Neural cell (in vitro differentiated cells): ENCODE data around the gene DIPK1C. TPM values are rescaled to one million over a fixed set of nuclear protein-coding genes. Genes with fewer than 3 reads are reported as not detected.
"Not testable (repeated sequence)": the region's sequence is repeated elsewhere in the genome, so short reads cannot be mapped to it uniquely, and the experiment has no call there.

Experiments used
- H2AFZ ChIP-seq: fragments of 200-600, 300-800 bp; sonication (generic), shearing (Covaris generic); 2 replicates; pipeline ENCODE4 v1.6.0; 2014; ENCODE audit warnings: low read depth, mild to moderate bottlenecking, antibody characterized with exemption, low read length, moderate library complexity
- H3F3A ChIP-seq: fragments of 200-600 bp; shearing (Covaris generic); 2 replicates; pipeline ENCODE4 v1.6.1; 2016; ENCODE audit warnings: mild to moderate bottlenecking, moderate library complexity, mixed read lengths, antibody characterized with exemption, low read length; ENCODE audit not compliant: insufficient read depth, poor library complexity, severe bottlenecking
- H3K27ac ChIP-seq: fragments of 200-600, 300-800 bp; sonication (generic), shearing (Covaris generic); 2 replicates; pipeline ENCODE4 v1.5.1; 2014; ENCODE audit warnings: mild to moderate bottlenecking, low read length, moderate library complexity
- H3K27me3 ChIP-seq: fragments of 300-800, 200-600 bp; sonication (generic), shearing (Covaris generic); 2 replicates; pipeline ENCODE4 v1.6.0; 2014; ENCODE audit warnings: mild to moderate bottlenecking, low read depth, low read length, moderate library complexity; ENCODE audit not compliant: insufficient read depth
- H3K36me3 ChIP-seq: fragments of 300-800, 200-600 bp; sonication (generic), shearing (Covaris generic); 2 replicates; pipeline ENCODE4 v1.5.1; 2014; ENCODE audit warnings: mild to moderate bottlenecking, antibody characterized with exemption, low read length, moderate library complexity; ENCODE audit not compliant: insufficient read depth
- H3K4me2 ChIP-seq: fragments of 300-800, 200-600 bp; sonication (generic), shearing (Covaris generic); 2 replicates; pipeline ENCODE4 v1.6.0; 2014; ENCODE audit warnings: mild to moderate bottlenecking, low read length
- H3K4me3 ChIP-seq: fragments of 300-800, 200-600 bp; sonication (generic), shearing (Covaris generic); 2 replicates; pipeline ENCODE4 v1.5.1; 2014; ENCODE audit warnings: mild to moderate bottlenecking, low read length, moderate library complexity
- H3K79me2 ChIP-seq: fragments of 200-600 bp; shearing (Covaris generic); replicated peaks from 2 replicates; pipeline ENCODE4 v1.6.0; 2014; ENCODE audit warnings: mild to moderate bottlenecking, low read length, moderate library complexity; ENCODE audit not compliant: insufficient read depth
- H3K9ac ChIP-seq: fragments of 300-800, 200-600 bp; sonication (generic), shearing (Covaris generic); 2 replicates; pipeline ENCODE4 v1.6.1; 2016; ENCODE audit warnings: mild to moderate bottlenecking, low read length, mixed read lengths
- H3K9me2 ChIP-seq: fragments of 200-600 bp; shearing (Covaris generic); 2 replicates; pipeline ENCODE4 v1.6.1; 2016; ENCODE audit warnings: mild to moderate bottlenecking, low read length, mixed read lengths; ENCODE audit not compliant: insufficient read depth
- H3K9me3 ChIP-seq: fragments of 200-600, 300-800 bp; sonication (generic), shearing (Covaris generic); 2 replicates; pipeline ENCODE4 v1.6.1; 2016; ENCODE audit warnings: mild to moderate bottlenecking, mixed run types, low read length, moderate library complexity, mixed read lengths
- H4K20me1 ChIP-seq: fragments of 200-600 bp; shearing (Covaris generic); 2 replicates; pipeline ENCODE4 v1.6.1; 2016; ENCODE audit warnings: mild to moderate bottlenecking, mixed run types; ENCODE audit not compliant: insufficient read depth
- EP300 ChIP-seq: fragments of 450-650 bp; conservative IDR thresholded peaks from 2 replicates; pipeline ENCODE4 v1.6.1; 2014; ENCODE audit warnings: antibody characterized with exemption, mild to moderate bottlenecking, moderate library complexity; ENCODE audit not compliant: poor library complexity, severe bottlenecking
- EZH2 ChIP-seq: fragments of 200-600, 300-800 bp; shearing (Covaris generic), sonication (generic); IDR thresholded peaks from 2 replicates; pipeline ENCODE4 v1.6.1; 2014; ENCODE audit warnings: antibody characterized with exemption, low read length, borderline replicate concordance, mild to moderate bottlenecking; ENCODE audit not compliant: insufficient read depth, poor library complexity, severe bottlenecking
- MXI1 ChIP-seq: fragments of 450-650 bp; conservative IDR thresholded peaks from 2 replicates; pipeline ENCODE4 v1.6.1; 2014; ENCODE audit warnings: antibody characterized with exemption, mild to moderate bottlenecking; ENCODE audit not compliant: poor library complexity, severe bottlenecking
- POLR2AphosphoS5 ChIP-seq: IDR thresholded peaks from 2 replicates; pipeline ENCODE4 v1.6.1; 2012
- RAD21 ChIP-seq: fragments of 450-650 bp; conservative IDR thresholded peaks from 2 replicates; pipeline ENCODE4 v1.6.1; 2014; ENCODE audit warnings: antibody characterized with exemption, mild to moderate bottlenecking, moderate library complexity
- SMC3 ChIP-seq: fragments of 450-650 bp; conservative IDR thresholded peaks from 2 replicates; pipeline ENCODE4 v1.6.1; 2014; ENCODE audit warnings: antibody characterized with exemption, mild to moderate bottlenecking, moderate library complexity; ENCODE audit not compliant: poor library complexity
- TAF1 ChIP-seq: IDR thresholded peaks from 2 replicates; pipeline ENCODE4 v1.6.1; 2012; ENCODE audit warnings: low read depth
- polyA plus RNA-seq: library from polyadenylated mRNA; depleted of rRNA; stranded (reverse); fragments of >200 nt; gene quantifications from 2 replicates; pipeline ENCODE4 v1.2.3, GENCODE V29; 2014
- TF ChIP-seq, protein P1 (sequence below): IDR thresholded peaks from 2 replicates; pipeline ENCODE4 v1.6.1; 2012; ENCODE audit warnings: borderline replicate concordance
- TF ChIP-seq, protein P2 (sequence below): fragments of 450-650 bp; IDR thresholded peaks from 2 replicates; pipeline ENCODE4 v1.5.1; 2014; ENCODE audit warnings: antibody characterized with exemption, mild to moderate bottlenecking, moderate library complexity; ENCODE audit not compliant: poor library complexity, severe bottlenecking

The DIPK1C gene
- polyA plus RNA-seq, 1 donor from 2014 or later = not detected

- H2AFZ ChIP-seq = no peak overlapping the region
- H3K36me3 ChIP-seq = no peaks in the 10 kb centered on the region
- H3K4me3 ChIP-seq = no peak overlapping the region
- H3F3A ChIP-seq = no peaks in the 10 kb centered on the region
- no peaks in the 10 kb centered on the region for H3K9me2 ChIP-seq
- peaks cover 21% of the 10 kb centered on the region for H3K79me2 ChIP-seq
- H3K9me3 ChIP-seq = no peaks in the 10 kb centered on the region
- H3K27ac ChIP-seq = no peak overlapping the region
- H4K20me1 ChIP-seq = no peaks in the 10 kb centered on the region
- H3K9ac ChIP-seq = no peak overlapping the region
- TF ChIP-seq MXI1 (no peak), POLR2AphosphoS5 (no peak), EZH2 (no peak), TAF1 (no peak), RAD21 (no peak), SMC3 (no peak), EP300 (no peak)
- TF ChIP-seq, protein P1, sequence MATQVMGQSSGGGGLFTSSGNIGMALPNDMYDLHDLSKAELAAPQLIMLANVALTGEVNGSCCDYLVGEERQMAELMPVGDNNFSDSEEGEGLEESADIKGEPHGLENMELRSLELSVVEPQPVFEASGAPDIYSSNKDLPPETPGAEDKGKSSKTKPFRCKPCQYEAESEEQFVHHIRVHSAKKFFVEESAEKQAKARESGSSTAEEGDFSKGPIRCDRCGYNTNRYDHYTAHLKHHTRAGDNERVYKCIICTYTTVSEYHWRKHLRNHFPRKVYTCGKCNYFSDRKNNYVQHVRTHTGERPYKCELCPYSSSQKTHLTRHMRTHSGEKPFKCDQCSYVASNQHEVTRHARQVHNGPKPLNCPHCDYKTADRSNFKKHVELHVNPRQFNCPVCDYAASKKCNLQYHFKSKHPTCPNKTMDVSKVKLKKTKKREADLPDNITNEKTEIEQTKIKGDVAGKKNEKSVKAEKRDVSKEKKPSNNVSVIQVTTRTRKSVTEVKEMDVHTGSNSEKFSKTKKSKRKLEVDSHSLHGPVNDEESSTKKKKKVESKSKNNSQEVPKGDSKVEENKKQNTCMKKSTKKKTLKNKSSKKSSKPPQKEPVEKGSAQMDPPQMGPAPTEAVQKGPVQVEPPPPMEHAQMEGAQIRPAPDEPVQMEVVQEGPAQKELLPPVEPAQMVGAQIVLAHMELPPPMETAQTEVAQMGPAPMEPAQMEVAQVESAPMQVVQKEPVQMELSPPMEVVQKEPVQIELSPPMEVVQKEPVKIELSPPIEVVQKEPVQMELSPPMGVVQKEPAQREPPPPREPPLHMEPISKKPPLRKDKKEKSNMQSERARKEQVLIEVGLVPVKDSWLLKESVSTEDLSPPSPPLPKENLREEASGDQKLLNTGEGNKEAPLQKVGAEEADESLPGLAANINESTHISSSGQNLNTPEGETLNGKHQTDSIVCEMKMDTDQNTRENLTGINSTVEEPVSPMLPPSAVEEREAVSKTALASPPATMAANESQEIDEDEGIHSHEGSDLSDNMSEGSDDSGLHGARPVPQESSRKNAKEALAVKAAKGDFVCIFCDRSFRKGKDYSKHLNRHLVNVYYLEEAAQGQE = no peak
- TF ChIP-seq, protein P2, sequence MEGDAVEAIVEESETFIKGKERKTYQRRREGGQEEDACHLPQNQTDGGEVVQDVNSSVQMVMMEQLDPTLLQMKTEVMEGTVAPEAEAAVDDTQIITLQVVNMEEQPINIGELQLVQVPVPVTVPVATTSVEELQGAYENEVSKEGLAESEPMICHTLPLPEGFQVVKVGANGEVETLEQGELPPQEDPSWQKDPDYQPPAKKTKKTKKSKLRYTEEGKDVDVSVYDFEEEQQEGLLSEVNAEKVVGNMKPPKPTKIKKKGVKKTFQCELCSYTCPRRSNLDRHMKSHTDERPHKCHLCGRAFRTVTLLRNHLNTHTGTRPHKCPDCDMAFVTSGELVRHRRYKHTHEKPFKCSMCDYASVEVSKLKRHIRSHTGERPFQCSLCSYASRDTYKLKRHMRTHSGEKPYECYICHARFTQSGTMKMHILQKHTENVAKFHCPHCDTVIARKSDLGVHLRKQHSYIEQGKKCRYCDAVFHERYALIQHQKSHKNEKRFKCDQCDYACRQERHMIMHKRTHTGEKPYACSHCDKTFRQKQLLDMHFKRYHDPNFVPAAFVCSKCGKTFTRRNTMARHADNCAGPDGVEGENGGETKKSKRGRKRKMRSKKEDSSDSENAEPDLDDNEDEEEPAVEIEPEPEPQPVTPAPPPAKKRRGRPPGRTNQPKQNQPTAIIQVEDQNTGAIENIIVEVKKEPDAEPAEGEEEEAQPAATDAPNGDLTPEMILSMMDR = no peak
- H3K4me2 ChIP-seq = no peak overlapping the region
- H3K27me3 ChIP-seq = no peaks in the 10 kb centered on the region
Measured at GRCh38 chr18:74501386-74501785, 44.3 kb upstream of the DIPK1C start.

GRCh38 chr18:74500774-74501173 is 43.7 kb upstream of the DIPK1C start:
- H3K79me2 ChIP-seq = peaks cover 21% of the 10 kb centered on the region

DNA sequence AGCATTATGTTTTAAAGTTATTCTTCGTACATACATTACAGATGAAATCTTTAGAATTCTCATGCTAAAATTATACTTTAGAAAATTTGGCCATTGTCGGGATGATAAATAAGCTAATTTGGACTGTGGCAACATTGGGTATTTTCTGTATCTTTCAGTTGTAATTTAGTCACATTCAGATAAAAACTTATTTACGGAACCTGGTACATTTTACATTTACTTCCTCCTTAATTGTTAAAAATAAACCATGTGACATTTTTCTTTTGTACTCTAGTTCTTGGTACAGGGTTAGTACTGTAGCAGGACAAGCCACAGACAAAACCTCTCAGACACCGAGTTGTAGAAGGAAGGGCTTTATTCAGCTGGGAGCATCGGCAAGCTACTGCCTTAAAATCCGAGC is 43.3 kb upstream of the DIPK1C start:
- Histone ChIP-seq H3K4me2 (no peak overlapping the region), H3K27me3 (no peaks in the 10 kb centered on the region), H3F3A (no peaks in the 10 kb centered on the region), H3K9me3 (no peaks in the 10 kb centered on the region), H3K4me3 (no peak overlapping the region), H3K9ac (no peak overlapping the region), H3K36me3 (no peaks in the 10 kb centered on the region), H3K27ac (no peak overlapping the region), H2AFZ (no peak overlapping the region), H4K20me1 (no peaks in the 10 kb centered on the region), H3K9me2 (no peaks in the 10 kb centered on the region), H3K79me2 (peaks cover 21% of the 10 kb centered on the region)
- TF ChIP-seq SMC3 (no peak), POLR2AphosphoS5 (no peak), EZH2 (no peak), MXI1 (no peak), TAF1 (no peak), RAD21 (no peak), EP300 (no peak)
- TF ChIP-seq, protein P2 = no peak
- TF ChIP-seq, protein P1 = no peak

More at GRCh38 chr18:74500774-74501173, 43.7 kb upstream of the DIPK1C start:
- H3K36me3 ChIP-seq, H3K9ac ChIP-seq, H4K20me1 ChIP-seq, H3K4me2 ChIP-seq, H3K27ac ChIP-seq, H3K27me3 ChIP-seq, H3F3A ChIP-seq, H3K4me3 ChIP-seq, H3K9me3 ChIP-seq, H3K9me2 ChIP-seq, H2AFZ ChIP-seq: not testable (repeated sequence)
